Heart right ventricle (tissue), 16 donors: ENCODE data around the gene KLHL40. TPM values are rescaled to one million over a fixed set of nuclear protein-coding genes. Genes with fewer than 3 reads are reported as not detected.

ENCODE experiments used
- ATAC-seq, 8 donors: fragments of 200-7000 bp; cut with Tn5 transposase; one replicate each; pipeline ENCODE4 v1.9.1; 2020; ENCODE audit warnings: mild to moderate bottlenecking in 8 of 8, moderate library complexity in 8 of 8, moderate number of reproducible peaks in 1 of 8
- DNase-seq, 2 donors: peaks; one replicate each; pipeline ENCODE4 v3.0.0-alpha.2; 2020
- H3K27ac ChIP-seq, 10 donors: fragments of 200-600 bp; sonication (generic) in 2 of 10; one replicate each; pipeline versions ENCODE4 v1.5.0 to v1.8.0; 2020 to 2022; ENCODE audit warnings: mild to moderate bottlenecking in 3 of 10
- H3K27me3 ChIP-seq, 7 donors: fragments of 200-600 bp; one replicate each; pipeline ENCODE4 v1.8.0; 2021 to 2022; ENCODE audit warnings: mild to moderate bottlenecking in 2 of 7
- H3K36me3 ChIP-seq, 9 donors: fragments of 200-600 bp; sonication (generic) in 1 of 9; one replicate each; pipeline versions ENCODE4 v1.5.0 to v1.8.0; 2020 to 2022; ENCODE audit warnings: mild to moderate bottlenecking in 2 of 9
- H3K4me1 ChIP-seq, 9 donors: fragments of 200-600 bp; sonication (generic) in 1 of 9; one replicate each; pipeline versions ENCODE4 v1.5.0 to v1.8.0; 2020 to 2022; ENCODE audit warnings: mild to moderate bottlenecking in 4 of 9
- H3K4me3 ChIP-seq, 10 donors: fragments of 200-600 bp; sonication (generic) in 2 of 10; one replicate each; pipeline versions ENCODE4 v1.5.0 to v1.8.0; 2020 to 2022; ENCODE audit warnings: mild to moderate bottlenecking in 7 of 10, moderate library complexity in 2 of 10
- H3K9me3 ChIP-seq, 11 donors: fragments of 200-600 bp in 10 of 11; sonication (generic) in 2 of 11; one replicate each; pipeline versions ENCODE4 v1.5.0 to v1.8.0; 2013 to 2022; ENCODE audit warnings: mild to moderate bottlenecking in 2 of 11, control low read depth in 1 of 11, moderate library complexity in 1 of 11
- WGBS, 2 donors: extraction: QIAGEN DNeasy Blood & Tissue Kit; methylation state at CpG; one replicate each; pipeline ENCODE4 v1.1.7; 2013; ENCODE audit warnings: inconsistent platforms in 1 of 2; 5-methylcytosine and 5-hydroxymethylcytosine counted together
- intact Hi-C, 10 donors: fragments of 100-400 bp; cut with DNase I; formaldehyde crosslinking; loops; one replicate each; pipeline versions ENCODE4 v1.11.1 to v1.14.2; 2022
- polyA plus RNA-seq, 2 donors: library from polyadenylated mRNA; stranded (reverse); fragments of 200-250 nt; gene quantifications; one replicate each; pipeline ENCODE4 v1.2.3, GENCODE V29; 2013
- total RNA-seq, 10 donors: library from RNA; stranded (reverse); fragmentation: NEBNext Ultra II Directional in 3 of 10; extraction: Animal tissue kit (Norgen Biotek cat#: 25700) in 3 of 10; gene quantifications; one replicate each; pipeline versions ENCODE4 v1.2.1 to v1.2.4, GENCODE V29; 2021 to 2023
- TF ChIP-seq, protein P1 (sequence below), 9 donors: fragments of 200-600 bp; sonication (generic) in 2 of 9; IDR thresholded peaks; one replicate each; pipeline versions ENCODE4 v1.5.0 to v1.8.0; 2021 to 2022; ENCODE audit warnings: antibody characterized with exemption in 9 of 9, mild to moderate bottlenecking in 5 of 9, moderate library complexity in 1 of 9
- donor health status: Arrhythmogenic right ventricular cardiomyopathy.
- donor health status: ischemic (EF 13 %, LVEDD 7.1; RV severe dilation, severe dysfunction).
- donor health status: healthy with polysubstance abuse.
- donor health status: DM: no; HTN: yes; CAD: no.
- donor health status: DM: no; HTN: no; CAD: no.
- donor health status: ischemic (EF 25% LVEDD 6.9; RV normal size, moderate dysfunction).
- donor health status: ischemic (EF 25% LVEDD 5.7; RV mildly dilated, moderate dysfunction).
- donor health status: healthy.
- donor health status: DM: yes; HTN: yes; CAD: no.
- donor health status: Ischemic cardiomyopathy.
- donor health status: ischemic (EF 35%, LVEDD 5.7; RV mildly dilated, moderate dysfunction).
- donor health status: nonischemic (EF 11% LVEDD 7.7; RV severe dilation, severe dysfunction).
- donor health status: DM: yes; HTN: yes; CAD: no.
- donor health status: PGD.
- donor health status: ischemic (EF 29% LVEDD 5.4; RV normal size, mild dysfunction).
- donor health status: nonischemic (EF 23%, LVEDD 6.1; RV moderate dilation, normal function).

Gene KLHL40
- total and polyA plus RNA-seq, 12 donors = 0.26 to 8.3 (median 0.85) TPM

DNA sequence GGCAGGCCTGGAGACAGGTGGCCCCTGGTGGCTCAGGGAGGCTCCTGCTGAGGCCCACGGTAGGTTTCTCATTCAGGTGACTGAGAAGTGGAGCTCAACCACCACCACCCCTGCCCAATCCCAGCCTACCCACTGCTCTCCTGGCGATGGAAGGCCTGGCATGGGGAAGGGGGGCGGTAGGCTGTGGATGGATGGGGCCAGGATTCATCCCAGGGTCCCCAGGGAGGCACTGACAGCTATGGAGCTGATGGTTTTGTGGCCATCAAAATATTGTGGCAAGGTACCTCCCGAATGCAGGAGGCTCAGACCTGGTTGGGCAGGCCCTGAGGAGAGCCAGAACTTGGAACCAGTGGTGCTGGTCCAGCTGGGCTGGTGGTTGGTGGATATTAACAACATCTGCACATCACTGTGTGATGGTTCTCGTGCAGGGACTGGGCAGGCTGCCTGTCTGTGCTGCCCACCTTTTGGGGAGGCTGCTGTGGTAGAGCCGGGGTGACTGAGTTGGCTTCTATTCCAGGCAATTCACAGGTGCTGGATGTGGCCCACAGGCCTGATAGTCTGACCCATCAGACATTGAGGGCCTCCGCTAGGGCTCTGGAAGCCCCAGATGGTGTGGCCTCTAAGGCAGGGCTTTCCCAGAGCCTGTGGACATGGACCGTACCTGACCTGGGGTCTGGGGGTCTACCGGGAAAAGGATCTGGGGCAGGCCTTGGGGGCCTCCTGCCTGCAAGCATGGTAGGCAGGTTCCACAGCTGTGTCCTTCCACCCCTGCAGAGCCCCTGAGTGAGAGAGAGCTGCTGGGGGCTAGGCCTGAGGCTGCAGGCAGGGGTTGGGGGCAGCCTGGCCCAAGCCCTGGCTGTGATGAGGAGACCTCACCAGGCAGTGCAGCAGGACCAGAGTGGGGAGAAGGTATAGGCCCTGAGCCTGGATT is 28.4 kb upstream of the KLHL40 start:
- Histone ChIP-seq H3K4me3 (no peak overlapping the region), H3K4me1 (peaks cover 31 to 85% (median 53%) of the 10 kb centered on the region in 9 donors), H3K27ac (peak overlapping the region in 6 of 10 donors; percentile 15 to 99 (median 80)), H3K27me3 (no peaks in the 10 kb centered on the region), H3K9me3 (no peaks in the 10 kb centered on the region), H3K36me3 (peaks cover 0 to 33% (median 8%) of the 10 kb centered on the region in 9 donors)
- ATAC-seq (no peak), DNase-seq (no peak)
- TF ChIP-seq, protein P1, sequence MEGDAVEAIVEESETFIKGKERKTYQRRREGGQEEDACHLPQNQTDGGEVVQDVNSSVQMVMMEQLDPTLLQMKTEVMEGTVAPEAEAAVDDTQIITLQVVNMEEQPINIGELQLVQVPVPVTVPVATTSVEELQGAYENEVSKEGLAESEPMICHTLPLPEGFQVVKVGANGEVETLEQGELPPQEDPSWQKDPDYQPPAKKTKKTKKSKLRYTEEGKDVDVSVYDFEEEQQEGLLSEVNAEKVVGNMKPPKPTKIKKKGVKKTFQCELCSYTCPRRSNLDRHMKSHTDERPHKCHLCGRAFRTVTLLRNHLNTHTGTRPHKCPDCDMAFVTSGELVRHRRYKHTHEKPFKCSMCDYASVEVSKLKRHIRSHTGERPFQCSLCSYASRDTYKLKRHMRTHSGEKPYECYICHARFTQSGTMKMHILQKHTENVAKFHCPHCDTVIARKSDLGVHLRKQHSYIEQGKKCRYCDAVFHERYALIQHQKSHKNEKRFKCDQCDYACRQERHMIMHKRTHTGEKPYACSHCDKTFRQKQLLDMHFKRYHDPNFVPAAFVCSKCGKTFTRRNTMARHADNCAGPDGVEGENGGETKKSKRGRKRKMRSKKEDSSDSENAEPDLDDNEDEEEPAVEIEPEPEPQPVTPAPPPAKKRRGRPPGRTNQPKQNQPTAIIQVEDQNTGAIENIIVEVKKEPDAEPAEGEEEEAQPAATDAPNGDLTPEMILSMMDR (IDR thresholded peaks at IDR 0.05) = no peak
- intact Hi-C loops = loop anchor here in 5 of 10 donors (2.0 to 10.0 kb wide), 5 partner anchors 72 to 90 kb away; partner anchors contain the start of gene SEC22C (in 1 of the 5)
- 84 to 86% methylated on average over 9 of the region's 9 CpGs for WGBS, 2 donors

DNA sequence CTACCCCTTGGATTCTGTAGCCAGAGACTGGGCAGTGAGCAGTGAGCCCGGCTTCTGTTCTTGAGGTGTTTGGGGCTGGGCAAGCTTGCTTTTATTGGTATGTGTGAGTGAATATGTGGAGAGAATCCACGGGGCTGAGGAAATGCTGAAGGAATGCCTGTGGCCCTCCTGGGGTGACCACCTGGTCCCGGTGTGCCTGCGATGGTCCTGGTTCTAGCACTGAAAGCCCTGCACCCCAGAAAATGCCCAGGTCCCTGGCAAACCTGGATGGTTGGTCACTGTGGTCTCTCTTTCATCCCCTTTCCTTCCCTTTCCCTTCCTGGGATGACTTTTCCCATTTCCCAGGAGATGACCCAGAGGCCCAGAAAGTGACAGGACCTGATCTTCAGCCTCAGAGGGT is 27.7 kb upstream of the KLHL40 start:
- 72 to 88% methylated on average over 4 of the region's 4 CpGs for WGBS, 2 donors
- intact Hi-C loops = loop anchor here in 5 of 10 donors (2.0 to 10.0 kb wide), 5 partner anchors 73 to 90 kb away; partner anchors contain the start of gene SEC22C (in 1 of the 5)
- Histone ChIP-seq H3K4me3 (no peak overlapping the region), H3K9me3 (no peaks in the 10 kb centered on the region), H3K4me1 (peaks cover 23 to 79% (median 45%) of the 10 kb centered on the region in 9 donors), H3K36me3 (peaks cover 0 to 38% (median 8%) of the 10 kb centered on the region in 9 donors), H3K27ac (peak overlapping the region in 2 of 10 donors; percentile 50 to 62), H3K27me3 (no peaks in the 10 kb centered on the region)
- TF ChIP-seq, protein P1 (IDR thresholded peaks at IDR 0.05) = no peak
- no peak for DNase-seq
- ATAC-seq = no peak

DNA sequence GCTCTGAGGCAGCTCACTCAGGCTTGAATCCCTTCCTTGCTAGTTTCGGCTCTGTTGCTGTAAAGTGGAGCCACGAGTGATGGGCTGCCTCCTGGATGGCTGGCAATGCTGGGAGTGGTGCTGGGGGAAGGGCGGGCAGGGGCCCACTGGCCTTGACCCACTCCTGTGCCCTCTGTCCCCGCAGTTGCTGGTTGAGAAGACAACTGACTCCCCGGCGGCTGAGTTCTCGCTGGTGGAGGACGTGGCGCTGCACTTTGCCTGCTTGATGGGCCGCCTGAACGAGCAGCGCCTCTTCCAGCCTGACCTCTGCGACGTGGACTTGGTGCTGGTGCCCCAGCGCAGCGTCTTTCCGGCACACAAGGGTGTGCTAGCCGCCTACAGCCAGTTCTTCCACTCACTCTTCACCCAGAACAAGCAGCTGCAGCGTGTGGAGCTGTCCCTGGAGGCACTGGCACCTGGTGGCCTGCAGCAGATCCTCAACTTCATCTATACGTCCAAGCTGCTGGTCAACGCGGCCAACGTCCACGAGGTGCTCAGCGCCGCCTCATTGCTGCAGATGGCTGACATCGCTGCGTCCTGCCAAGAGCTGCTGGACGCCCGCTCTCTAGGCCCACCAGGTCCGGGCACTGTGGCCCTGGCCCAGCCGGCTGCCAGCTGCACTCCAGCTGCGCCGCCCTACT is 27.1 kb upstream of the KLHL40 start:
- ATAC-seq (no peak), DNase-seq (no peak)
- 83% methylated on average over 34 of the region's 34 CpGs for WGBS, 2 donors
- H3K36me3 ChIP-seq = peaks cover 0 to 41% (median 8%) of the 10 kb centered on the region in 9 donors
- TF ChIP-seq, protein P1 (IDR thresholded peaks at IDR 0.05) = no peak
- peaks cover 19 to 73% (median 40%) of the 10 kb centered on the region in 9 donors for H3K4me1 ChIP-seq
- intact Hi-C loops = loop anchor here in 4 of 10 donors (5.0 to 10.0 kb wide), 4 partner anchors 73 to 89 kb away; partner anchors contain the start of gene SEC22C (in 1 of the 4)
- peak overlapping the region in 6 of 10 donors; percentile 9 to 70 (median 54) for H3K27ac ChIP-seq
- H3K27me3 ChIP-seq = no peaks in the 10 kb centered on the region
- no peak overlapping the region for H3K4me3 ChIP-seq
- H3K9me3 ChIP-seq = no peaks in the 10 kb centered on the region
